ENCODE data around the gene FBXL7. TPM values are rescaled to one million over a fixed set of nuclear protein-coding genes. Genes with fewer than 3 reads are reported as not detected.

The FBXL7 gene
- total and polyA plus RNA-seq, 4 donors, result 0.24 to 1.4 (median 1.2) TPM

DNA sequence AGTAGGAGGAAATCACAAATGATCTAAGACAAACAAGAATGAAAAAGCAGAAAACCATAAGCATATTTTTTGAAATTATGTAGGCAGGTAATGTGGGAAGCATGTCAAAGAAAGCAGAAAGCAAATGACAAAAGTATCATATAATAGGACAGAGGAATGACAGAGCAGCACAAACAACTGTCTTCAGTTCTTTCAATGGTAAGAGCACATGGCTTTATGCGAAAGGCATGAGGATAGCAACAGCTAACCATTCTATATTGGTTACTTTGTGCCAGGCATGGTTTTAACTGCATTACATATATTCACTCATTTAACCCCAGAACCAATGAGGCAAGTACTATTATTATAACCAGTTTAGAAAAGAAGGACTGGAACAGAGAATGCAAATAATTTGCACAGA lies 137.4 kb downstream of the FBXL7 start:
- H3K27me3 ChIP-seq (ENCODE audit: control insufficient read depth in 4 of 4, insufficient read depth in 4 of 4, low read length in 3 of 4), result no peaks in the 10 kb centered on the region
- H3K27ac ChIP-seq (ENCODE audit: low read depth in 1 of 2, low read length in 2 of 2), result no peak overlapping the region
- 82% methylated on average over 1 of the region's 1 CpG for WGBS
- DNase-seq (ENCODE audit: low spot score), result no peak
- TF ChIP-seq HNF4A (conservative IDR thresholded peaks at IDR 0.05) (no peak), HNF4G (IDR thresholded peaks at IDR 0.05) (no peak), RXRA (IDR thresholded peaks at IDR 0.05) (no peak), JUND (IDR thresholded peaks at IDR 0.05) (no peak), FOXA1 (IDR thresholded peaks at IDR 0.05) (no peak), RAD21 (IDR thresholded peaks at IDR 0.05) (no peak), FOXA2 (IDR thresholded peaks at IDR 0.05) (no peak), TAF1 (conservative IDR thresholded peaks at IDR 0.05) (no peak), SP1 (IDR thresholded peaks at IDR 0.05) (no peak), GABPA (IDR thresholded peaks at IDR 0.05 in 1 of 2, conservative IDR thresholded peaks at IDR 0.05 in 1 of 2) (no peak), YY1 (IDR thresholded peaks at IDR 0.05) (no peak)
- TF ChIP-seq, protein P1, sequence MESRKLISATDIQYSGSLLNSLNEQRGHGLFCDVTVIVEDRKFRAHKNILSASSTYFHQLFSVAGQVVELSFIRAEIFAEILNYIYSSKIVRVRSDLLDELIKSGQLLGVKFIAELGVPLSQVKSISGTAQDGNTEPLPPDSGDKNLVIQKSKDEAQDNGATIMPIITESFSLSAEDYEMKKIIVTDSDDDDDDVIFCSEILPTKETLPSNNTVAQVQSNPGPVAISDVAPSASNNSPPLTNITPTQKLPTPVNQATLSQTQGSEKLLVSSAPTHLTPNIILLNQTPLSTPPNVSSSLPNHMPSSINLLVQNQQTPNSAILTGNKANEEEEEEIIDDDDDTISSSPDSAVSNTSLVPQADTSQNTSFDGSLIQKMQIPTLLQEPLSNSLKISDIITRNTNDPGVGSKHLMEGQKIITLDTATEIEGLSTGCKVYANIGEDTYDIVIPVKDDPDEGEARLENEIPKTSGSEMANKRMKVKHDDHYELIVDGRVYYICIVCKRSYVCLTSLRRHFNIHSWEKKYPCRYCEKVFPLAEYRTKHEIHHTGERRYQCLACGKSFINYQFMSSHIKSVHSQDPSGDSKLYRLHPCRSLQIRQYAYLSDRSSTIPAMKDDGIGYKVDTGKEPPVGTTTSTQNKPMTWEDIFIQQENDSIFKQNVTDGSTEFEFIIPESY (IDR thresholded peaks at IDR 0.05), result no peak
- TF ChIP-seq, protein P2, sequence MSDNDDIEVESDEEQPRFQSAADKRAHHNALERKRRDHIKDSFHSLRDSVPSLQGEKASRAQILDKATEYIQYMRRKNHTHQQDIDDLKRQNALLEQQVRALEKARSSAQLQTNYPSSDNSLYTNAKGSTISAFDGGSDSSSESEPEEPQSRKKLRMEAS (IDR thresholded peaks at IDR 0.05), result no peak
- TF ChIP-seq, protein P3, sequence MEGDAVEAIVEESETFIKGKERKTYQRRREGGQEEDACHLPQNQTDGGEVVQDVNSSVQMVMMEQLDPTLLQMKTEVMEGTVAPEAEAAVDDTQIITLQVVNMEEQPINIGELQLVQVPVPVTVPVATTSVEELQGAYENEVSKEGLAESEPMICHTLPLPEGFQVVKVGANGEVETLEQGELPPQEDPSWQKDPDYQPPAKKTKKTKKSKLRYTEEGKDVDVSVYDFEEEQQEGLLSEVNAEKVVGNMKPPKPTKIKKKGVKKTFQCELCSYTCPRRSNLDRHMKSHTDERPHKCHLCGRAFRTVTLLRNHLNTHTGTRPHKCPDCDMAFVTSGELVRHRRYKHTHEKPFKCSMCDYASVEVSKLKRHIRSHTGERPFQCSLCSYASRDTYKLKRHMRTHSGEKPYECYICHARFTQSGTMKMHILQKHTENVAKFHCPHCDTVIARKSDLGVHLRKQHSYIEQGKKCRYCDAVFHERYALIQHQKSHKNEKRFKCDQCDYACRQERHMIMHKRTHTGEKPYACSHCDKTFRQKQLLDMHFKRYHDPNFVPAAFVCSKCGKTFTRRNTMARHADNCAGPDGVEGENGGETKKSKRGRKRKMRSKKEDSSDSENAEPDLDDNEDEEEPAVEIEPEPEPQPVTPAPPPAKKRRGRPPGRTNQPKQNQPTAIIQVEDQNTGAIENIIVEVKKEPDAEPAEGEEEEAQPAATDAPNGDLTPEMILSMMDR (IDR thresholded peaks at IDR 0.05; ENCODE audit: low read depth, low read length, missing input control), result no peak
- no peaks in the 10 kb centered on the region for H3K36me3 ChIP-seq (ENCODE audit: control insufficient read depth in 4 of 4, insufficient read depth in 3 of 4, low read depth in 1 of 4, low read length in 3 of 4)
- H3K9me3 ChIP-seq (ENCODE audit: control insufficient read depth in 4 of 4, low read length in 3 of 4), result no peaks in the 10 kb centered on the region
- no peak overlapping the region for H3K9ac ChIP-seq (ENCODE audit: low read depth in 1 of 2, low read length in 2 of 2)
- no peak overlapping the region for H3K4me3 ChIP-seq (ENCODE audit: low read depth in 1 of 3, low read length in 3 of 3)
- peaks cover 0 to 1% (median 0%) of the 10 kb centered on the region in 4 donors for H3K4me1 ChIP-seq (ENCODE audit: control insufficient read depth in 4 of 4, insufficient read depth in 4 of 4, low read length in 3 of 4)

DNA sequence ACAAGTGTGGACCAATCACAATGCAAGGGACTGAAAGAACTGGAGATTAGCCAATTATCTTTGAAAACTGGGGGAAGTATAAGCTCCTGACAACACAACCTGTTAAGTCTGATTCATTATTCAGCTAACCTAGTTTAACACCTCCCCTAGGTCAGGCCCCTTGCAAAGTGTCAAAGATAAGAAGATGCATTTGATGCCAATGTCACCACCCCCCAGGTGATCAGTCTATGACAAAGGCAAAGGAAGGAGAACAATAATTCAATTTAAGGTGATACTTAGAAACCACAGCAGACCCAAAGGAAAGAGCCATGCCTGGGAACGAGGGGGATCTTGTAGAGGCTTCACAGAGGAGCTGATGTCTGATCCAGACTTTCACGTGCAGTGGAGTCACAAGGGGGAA lies 137.9 kb downstream of the FBXL7 start:
- DNase-seq (ENCODE audit: low spot score), result no peak
- WGBS, result 66% methylated on average over 2 of the region's 2 CpGs
- no peaks in the 10 kb centered on the region for H3K27me3 ChIP-seq (ENCODE audit: control insufficient read depth in 4 of 4, insufficient read depth in 4 of 4, low read length in 3 of 4)
- H3K4me1 ChIP-seq (ENCODE audit: control insufficient read depth in 4 of 4, insufficient read depth in 4 of 4, low read length in 3 of 4), result peaks cover 0 to 1% (median 0%) of the 10 kb centered on the region in 4 donors
- H3K9ac ChIP-seq (ENCODE audit: low read depth in 1 of 2, low read length in 2 of 2), result no peak overlapping the region
- H3K9me3 ChIP-seq (ENCODE audit: control insufficient read depth in 4 of 4, low read length in 3 of 4), result no peaks in the 10 kb centered on the region
- TF ChIP-seq, protein P2 (IDR thresholded peaks at IDR 0.05), result no peak
- TF ChIP-seq YY1 (IDR thresholded peaks at IDR 0.05) (no peak), EGR1 (IDR thresholded peaks at IDR 0.05; ENCODE audit: low read depth in 2 of 2) (no peak), TAF1 (conservative IDR thresholded peaks at IDR 0.05) (no peak), JUND (IDR thresholded peaks at IDR 0.05) (no peak), NR2F2 (IDR thresholded peaks at IDR 0.05) (no peak), RXRA (IDR thresholded peaks at IDR 0.05) (no peak), SP1 (IDR thresholded peaks at IDR 0.05) (no peak), GABPA (IDR thresholded peaks at IDR 0.05 in 1 of 2, conservative IDR thresholded peaks at IDR 0.05 in 1 of 2) (no peak), HNF4A (conservative IDR thresholded peaks at IDR 0.05) (no peak), FOXA1 (IDR thresholded peaks at IDR 0.05) (no peak), FOXA2 (IDR thresholded peaks at IDR 0.05) (no peak), RAD21 (IDR thresholded peaks at IDR 0.05) (no peak)
- TF ChIP-seq, protein P3 (IDR thresholded peaks at IDR 0.05; ENCODE audit: low read depth, low read length, missing input control), result no peak
- TF ChIP-seq, protein P4, sequence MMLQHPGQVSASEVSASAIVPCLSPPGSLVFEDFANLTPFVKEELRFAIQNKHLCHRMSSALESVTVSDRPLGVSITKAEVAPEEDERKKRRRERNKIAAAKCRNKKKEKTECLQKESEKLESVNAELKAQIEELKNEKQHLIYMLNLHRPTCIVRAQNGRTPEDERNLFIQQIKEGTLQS (IDR thresholded peaks at IDR 0.05), result no peak
- TF ChIP-seq, protein P5, sequence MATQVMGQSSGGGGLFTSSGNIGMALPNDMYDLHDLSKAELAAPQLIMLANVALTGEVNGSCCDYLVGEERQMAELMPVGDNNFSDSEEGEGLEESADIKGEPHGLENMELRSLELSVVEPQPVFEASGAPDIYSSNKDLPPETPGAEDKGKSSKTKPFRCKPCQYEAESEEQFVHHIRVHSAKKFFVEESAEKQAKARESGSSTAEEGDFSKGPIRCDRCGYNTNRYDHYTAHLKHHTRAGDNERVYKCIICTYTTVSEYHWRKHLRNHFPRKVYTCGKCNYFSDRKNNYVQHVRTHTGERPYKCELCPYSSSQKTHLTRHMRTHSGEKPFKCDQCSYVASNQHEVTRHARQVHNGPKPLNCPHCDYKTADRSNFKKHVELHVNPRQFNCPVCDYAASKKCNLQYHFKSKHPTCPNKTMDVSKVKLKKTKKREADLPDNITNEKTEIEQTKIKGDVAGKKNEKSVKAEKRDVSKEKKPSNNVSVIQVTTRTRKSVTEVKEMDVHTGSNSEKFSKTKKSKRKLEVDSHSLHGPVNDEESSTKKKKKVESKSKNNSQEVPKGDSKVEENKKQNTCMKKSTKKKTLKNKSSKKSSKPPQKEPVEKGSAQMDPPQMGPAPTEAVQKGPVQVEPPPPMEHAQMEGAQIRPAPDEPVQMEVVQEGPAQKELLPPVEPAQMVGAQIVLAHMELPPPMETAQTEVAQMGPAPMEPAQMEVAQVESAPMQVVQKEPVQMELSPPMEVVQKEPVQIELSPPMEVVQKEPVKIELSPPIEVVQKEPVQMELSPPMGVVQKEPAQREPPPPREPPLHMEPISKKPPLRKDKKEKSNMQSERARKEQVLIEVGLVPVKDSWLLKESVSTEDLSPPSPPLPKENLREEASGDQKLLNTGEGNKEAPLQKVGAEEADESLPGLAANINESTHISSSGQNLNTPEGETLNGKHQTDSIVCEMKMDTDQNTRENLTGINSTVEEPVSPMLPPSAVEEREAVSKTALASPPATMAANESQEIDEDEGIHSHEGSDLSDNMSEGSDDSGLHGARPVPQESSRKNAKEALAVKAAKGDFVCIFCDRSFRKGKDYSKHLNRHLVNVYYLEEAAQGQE (IDR thresholded peaks at IDR 0.05), result no peak
- H3K36me3 ChIP-seq (ENCODE audit: control insufficient read depth in 4 of 4, insufficient read depth in 3 of 4, low read depth in 1 of 4, low read length in 3 of 4), result no peaks in the 10 kb centered on the region
- H3K4me3 ChIP-seq (ENCODE audit: low read depth in 1 of 3, low read length in 3 of 3), result no peak overlapping the region
- H3K27ac ChIP-seq (ENCODE audit: low read depth in 1 of 2, low read length in 2 of 2), result no peak overlapping the region

Measured in liver (tissue), 9 donors.